ENCODE data around the gene DLST.

DNA sequence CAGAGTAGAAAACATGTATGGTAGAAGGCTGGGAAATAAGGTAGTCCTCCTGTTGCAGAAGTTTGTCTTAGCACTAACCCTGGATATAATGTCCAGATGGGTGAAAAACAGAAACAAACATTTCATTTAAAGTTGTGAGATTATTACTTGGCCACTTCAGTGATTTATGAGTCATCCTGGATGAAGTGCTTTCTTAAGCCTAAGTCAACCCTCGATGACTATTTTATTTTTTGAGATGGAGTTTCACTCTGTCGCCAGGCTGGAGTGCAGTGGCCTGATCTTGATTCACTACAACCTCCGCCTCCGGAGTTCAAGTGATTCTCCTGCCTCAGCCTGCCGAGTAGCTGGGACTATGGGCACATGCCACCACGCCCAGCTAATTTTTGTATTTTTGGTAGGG, 10.2 kb downstream of the DLST start:
- TF ChIP-seq, protein P1, sequence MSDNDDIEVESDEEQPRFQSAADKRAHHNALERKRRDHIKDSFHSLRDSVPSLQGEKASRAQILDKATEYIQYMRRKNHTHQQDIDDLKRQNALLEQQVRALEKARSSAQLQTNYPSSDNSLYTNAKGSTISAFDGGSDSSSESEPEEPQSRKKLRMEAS (IDR thresholded peaks at IDR 0.05) = no peak
- TF ChIP-seq CEBPB (IDR thresholded peaks at IDR 0.05) = no peak
